Testis (tissue), 3 donors: Measurements from ENCODE around the gene ZFYVE21. TPM values are rescaled to one million over a fixed set of nuclear protein-coding genes. Genes with fewer than 3 reads are reported as not detected.

Source experiments
- DNase-seq: peaks from one replicate; pipeline ENCODE4 v3.0.0-alpha.2; 2019
- H3K27ac ChIP-seq, 2 donors: fragments of 200-600 bp; sonication (generic); one replicate each; pipeline ENCODE4 v1.5.1; 2019
- H3K27me3 ChIP-seq: fragments of 200-600 bp; sonication (generic); one replicate; pipeline ENCODE4 v1.5.1; 2019
- H3K36me3 ChIP-seq: fragments of 200-600 bp; sonication (generic); one replicate; pipeline ENCODE4 v1.5.1; 2017; ENCODE audit warnings: low read depth; ENCODE audit errors: missing control alignments
- H3K4me1 ChIP-seq: fragments of 200-600 bp; sonication (generic); one replicate; pipeline ENCODE4 v1.5.1; 2019
- H3K4me3 ChIP-seq, 2 donors: fragments of 200-600 bp; sonication (generic); one replicate each; pipeline ENCODE4 v1.5.1; 2017 to 2019
- H3K9me3 ChIP-seq: fragments of 200-600 bp; sonication (generic); one replicate; pipeline ENCODE4 v1.5.1; 2017
- CTCF ChIP-seq, 3 experiments: fragments of 450-650 bp in 2 of 3; fragments of 200-600 bp in 1 of 3; sonication (generic) in 1 of 3; IDR thresholded peaks; one replicate each; pipeline ENCODE4 v1.5.1; 2016 to 2019; ENCODE audit warnings: antibody characterized with exemption in 3 of 3, mild to moderate bottlenecking in 2 of 3, moderate library complexity in 1 of 3
- POLR2A ChIP-seq: fragments of 450-650 bp; IDR thresholded peaks from one replicate; pipeline ENCODE4 v1.6.1; 2017; ENCODE audit warnings: antibody characterized with exemption, mild to moderate bottlenecking, moderate library complexity
- WGBS, 2 donors: methylation state at CpG; one replicate each; pipeline ENCODE4 v1.1.5; 2018; 5-methylcytosine and 5-hydroxymethylcytosine counted together
- intact Hi-C: fragments of 100-400 bp; cut with DNase I; formaldehyde crosslinking; loops from one replicate; pipeline ENCODE4 v1.15.1; 2023; ENCODE audit warnings: low total_unique reads
- polyA plus RNA-seq: library from polyadenylated mRNA; stranded (reverse); fragments of 350-450 nt; fragmentation: Illumina TruSeq; extraction: RNeasy Lipid Tissue Mini Kit (QIAGEN cat#74804); gene quantifications from one replicate; pipeline ENCODE4 v1.2.3, GENCODE V29; 2014; ENCODE audit warnings: low read depth, low replicate concordance; ENCODE audit not compliant: insufficient read depth
- total RNA-seq, 2 donors: library from RNA; depleted of rRNA; stranded (reverse); fragments of >200 nt; gene quantifications; one replicate each; pipeline ENCODE4 v1.2.3, GENCODE V29; 2016

ZFYVE21 gene
- total and polyA plus RNA-seq, 3 donors from 2014 or later, result 86.4 to 251 (median 194) TPM

- intact Hi-C loops, result no loop called here
- H3K27me3 ChIP-seq, result no peaks in the 10 kb centered on the region
- TF ChIP-seq CTCF (IDR thresholded peaks at IDR 0.05) (no peak), POLR2A (no peak)
- no peaks in the 10 kb centered on the region for H3K36me3 ChIP-seq
- H3K4me1 ChIP-seq, result peaks cover 2% of the 10 kb centered on the region
- no peaks in the 10 kb centered on the region for H3K9me3 ChIP-seq
- DNase-seq, result no peak
- H3K4me3 ChIP-seq, result no peak overlapping the region
- no peak overlapping the region for H3K27ac ChIP-seq
- 82 to 93% methylated on average over 10 of the region's 10 CpGs for WGBS, 2 donors
These were observed 31.1 kb downstream of the ZFYVE21 start for GRCh38 chr14:103746701-103747100.

GRCh38 chr14:103748534-103748857, 32.9 kb downstream of the ZFYVE21 start:
- Histone ChIP-seq H3K4me3 (no peak overlapping the region), H3K36me3 (no peaks in the 10 kb centered on the region), H3K27me3 (no peaks in the 10 kb centered on the region), H3K27ac (no peak overlapping the region), H3K9me3 (no peaks in the 10 kb centered on the region), H3K4me1 (no peaks in the 10 kb centered on the region)
- intact Hi-C loops, result no loop called here
- TF ChIP-seq POLR2A (no peak), CTCF (IDR thresholded peaks at IDR 0.05) (no peak)
- no peak for DNase-seq
- 57 to 83% methylated on average over 1 to 5 of the region's 5 CpGs for WGBS, 2 donors

GRCh38 chr14:103749452-103749851, 33.8 kb downstream of the ZFYVE21 start:
- WGBS, 2 donors, result 91% methylated on average over 5 of the region's 5 CpGs
- intact Hi-C loops, result no loop called here
- Histone ChIP-seq H3K9me3 (no peaks in the 10 kb centered on the region), H3K4me1 (no peaks in the 10 kb centered on the region), H3K4me3 (no peak overlapping the region), H3K27ac (no peak overlapping the region), H3K36me3 (no peaks in the 10 kb centered on the region), H3K27me3 (no peaks in the 10 kb centered on the region)
- no peak for DNase-seq
- TF ChIP-seq CTCF (IDR thresholded peaks at IDR 0.05), result no peak

- H3K27me3 ChIP-seq, result no peaks in the 10 kb centered on the region
- H3K36me3 ChIP-seq, result no peaks in the 10 kb centered on the region
- no peak overlapping the region for H3K27ac ChIP-seq
- no peak overlapping the region for H3K4me3 ChIP-seq
- WGBS, 2 donors, result 84 to 92% methylated on average over 5 of the region's 5 CpGs
- DNase-seq, result no peak
- no peaks in the 10 kb centered on the region for H3K4me1 ChIP-seq
- intact Hi-C loops, result no loop called here
- TF ChIP-seq CTCF (IDR thresholded peaks at IDR 0.05), result no peak
- TF ChIP-seq POLR2A, result no peak
- no peaks in the 10 kb centered on the region for H3K9me3 ChIP-seq
These were observed 34.2 kb downstream of the ZFYVE21 start for GRCh38 chr14:103749860-103750259.

GRCh38 chr14:103753774-103754173, 38.2 kb downstream of the ZFYVE21 start:
- 70 to 75% methylated on average over 9 of the region's 9 CpGs for WGBS, 2 donors
- no peak for DNase-seq
- no peak overlapping the region for H3K27ac ChIP-seq
- H3K9me3 ChIP-seq, result no peaks in the 10 kb centered on the region
- intact Hi-C loops, result no loop called here
- no peak overlapping the region for H3K4me3 ChIP-seq
- H3K4me1 ChIP-seq, result no peaks in the 10 kb centered on the region
- TF ChIP-seq CTCF (IDR thresholded peaks at IDR 0.05) (no peak), POLR2A (no peak)
- H3K27me3 ChIP-seq, result no peaks in the 10 kb centered on the region
- H3K36me3 ChIP-seq, result no peaks in the 10 kb centered on the region
